Cerebellar cortex (tissue), 1 donor: ENCODE measurements around the gene DUSP2.

Source experiments
- DNase-seq: peaks from one replicate; pipeline ENCODE4 v3.0.0-alpha.2; 2015; ENCODE audit warnings: low spot score

The DUSP2 gene

DNA sequence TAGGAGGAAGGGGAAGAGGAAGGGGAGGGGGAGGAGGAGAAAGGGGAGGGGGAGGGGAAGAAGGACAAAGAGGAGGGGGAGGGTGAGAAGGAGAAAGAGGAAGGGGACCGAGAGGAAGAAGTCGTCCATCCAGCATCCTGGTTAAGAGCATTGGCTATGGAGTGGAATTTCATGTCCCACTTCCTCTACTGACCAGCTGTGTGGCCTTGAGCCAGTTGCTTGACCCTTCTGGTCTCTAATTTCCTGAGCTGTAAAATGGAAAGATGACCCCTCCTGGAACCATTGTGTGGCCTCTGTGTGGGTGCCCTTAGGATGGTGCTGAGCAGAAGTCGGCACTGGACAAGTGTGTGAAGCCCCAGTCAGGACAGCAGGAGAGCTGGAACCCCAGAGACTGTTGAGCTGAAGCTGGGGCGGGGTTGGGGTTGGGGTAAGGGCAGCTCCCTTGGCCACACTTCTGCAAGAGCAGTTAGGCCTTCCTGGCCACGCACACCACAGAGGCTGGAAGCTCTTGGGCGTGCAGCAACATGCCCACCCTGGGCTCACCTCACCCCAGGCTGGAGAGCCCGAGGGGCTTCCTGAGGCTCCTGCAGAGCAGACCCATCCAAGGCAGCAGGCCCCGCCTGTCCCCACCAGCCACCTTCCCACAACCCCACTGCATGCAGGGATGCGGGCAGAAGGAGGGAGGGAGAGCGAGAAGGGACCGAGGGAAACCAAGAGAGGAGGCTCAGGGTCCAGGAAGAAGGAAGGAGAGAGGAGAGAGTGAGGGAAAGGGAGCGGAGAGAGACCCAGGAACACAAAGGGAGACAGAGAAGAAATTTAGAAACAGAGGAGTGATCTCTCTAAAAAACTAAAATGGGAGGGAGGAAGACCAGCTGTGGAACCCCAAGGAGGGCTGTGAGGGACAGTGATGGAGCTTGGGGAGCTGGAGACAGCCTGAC is 45.1 kb downstream of the DUSP2 start:
- no peak for DNase-seq

GRCh38 chr2:96098900-96099590 is 46.2 kb downstream of the DUSP2 start:
- DNase-seq: no peak

- no peak for DNase-seq
Measured at GRCh38 chr2:96097951-96098823, 47.1 kb downstream of the DUSP2 start.

DNA sequence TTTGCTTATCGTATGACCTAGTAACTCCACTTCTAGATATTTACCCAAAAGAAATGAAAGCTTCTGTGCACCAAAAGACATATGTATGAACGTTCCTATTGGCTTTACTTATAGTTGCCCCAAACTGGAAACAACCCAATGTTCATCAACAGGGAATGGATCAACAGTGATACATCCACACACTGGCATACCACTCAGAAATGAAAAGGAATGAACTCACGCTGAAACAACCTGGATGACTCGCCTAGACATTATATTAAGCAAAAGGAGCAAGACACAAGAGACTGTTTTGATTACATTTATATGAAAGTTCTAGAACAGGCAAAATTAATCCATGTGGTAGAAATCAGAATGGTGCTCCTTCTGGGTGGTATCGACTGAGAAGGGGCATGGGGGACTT is 47.8 kb downstream of the DUSP2 start:
- DNase-seq: no peak

- DNase-seq: no peak
Measured at GRCh38 chr2:96095116-96095636, 50.1 kb downstream of the DUSP2 start.

- DNase-seq: no peak
Measured at GRCh38 chr2:96093528-96093927, 51.7 kb downstream of the DUSP2 start.
